CD8-positive, alpha-beta memory T cell (primary cell): Measurements from ENCODE around the gene SKAP2. TPM values are rescaled to one million over a fixed set of nuclear protein-coding genes. Genes with fewer than 3 reads are reported as not detected.

Experiments used
- CTCF ChIA-PET: fragments of 350-600 bp; sonication (Branson Sonifier 250); formaldehyde crosslinking; loops from one replicate; lab custom pipeline; 2021; ENCODE audit warnings: antibody characterized with exemption; lab: Charles Lee
- POLR2A ChIA-PET: fragments of 350-600 bp; sonication (Branson Sonifier 250); formaldehyde crosslinking; loops from one replicate; lab custom pipeline; 2021; ENCODE audit warnings: antibody characterized with exemption; lab: Charles Lee
- DNase-seq, 5 donors: peaks; one replicate each; pipeline versions ENCODE4 v3.0.0 to v3.0.0-alpha.2; 2020 to 2022; ENCODE audit warnings: mixed read lengths in 1 of 5
- H3K27ac ChIP-seq: one replicate; pipeline ENCODE4 v1.7.0; 2013; ENCODE audit warnings: low read depth, mild to moderate bottlenecking, low read length, moderate library complexity
- H3K27me3 ChIP-seq: 2 replicates; pipeline ENCODE4 v1.7.0; 2013; ENCODE audit warnings: low read length, mild to moderate bottlenecking; ENCODE audit not compliant: insufficient read depth, poor library complexity, severe bottlenecking
- H3K36me3 ChIP-seq: 2 replicates; pipeline ENCODE4 v1.7.0; 2013; ENCODE audit warnings: mild to moderate bottlenecking, low read length, moderate library complexity; ENCODE audit not compliant: insufficient read depth
- H3K4me1 ChIP-seq: 2 replicates; pipeline ENCODE4 v1.7.0; 2013; ENCODE audit warnings: mild to moderate bottlenecking, low read length, moderate library complexity; ENCODE audit not compliant: insufficient read depth
- H3K4me3 ChIP-seq: 2 replicates; pipeline ENCODE4 v1.7.0; 2013; ENCODE audit warnings: mild to moderate bottlenecking, low read length
- H3K9me3 ChIP-seq: 2 replicates; pipeline ENCODE4 v1.7.0; 2013; ENCODE audit warnings: mild to moderate bottlenecking, low read length
- H3K27ac Mint-ChIP-seq, 8 donors: one replicate each; pipeline ENCODE4 v1.8.0; 2020 to 2021; ENCODE audit warnings: mixed read lengths in 8 of 8, mild to moderate bottlenecking in 6 of 8, inconsistent platforms in 3 of 8, moderate library complexity in 3 of 8
- H3K27me3 Mint-ChIP-seq, 2 donors: one replicate each; pipeline ENCODE4 v1.8.0; 2020 to 2021; ENCODE audit warnings: mixed read lengths in 2 of 2, mild to moderate bottlenecking in 1 of 2, moderate library complexity in 1 of 2
- H3K36me3 Mint-ChIP-seq, 3 donors: one replicate each; pipeline ENCODE4 v1.8.0; 2020 to 2021; ENCODE audit warnings: mixed read lengths in 3 of 3, inconsistent platforms in 1 of 3, mild to moderate bottlenecking in 1 of 3
- H3K4me1 Mint-ChIP-seq, 3 donors: one replicate each; pipeline ENCODE4 v1.8.0; 2020 to 2021; ENCODE audit warnings: mixed read lengths in 3 of 3, inconsistent platforms in 1 of 3, mild to moderate bottlenecking in 1 of 3
- H3K4me3 Mint-ChIP-seq, 7 donors: one replicate each; pipeline ENCODE4 v1.8.0; 2020 to 2021; ENCODE audit warnings: mixed read lengths in 7 of 7, mild to moderate bottlenecking in 6 of 7, moderate library complexity in 4 of 7, inconsistent platforms in 2 of 7
- H3K9me3 Mint-ChIP-seq, 5 donors: one replicate each; pipeline ENCODE4 v1.8.0; 2020 to 2022; ENCODE audit warnings: mixed read lengths in 5 of 5, mild to moderate bottlenecking in 3 of 5, moderate library complexity in 2 of 5, inconsistent platforms in 1 of 5
- polyA plus RNA-seq: library from polyadenylated mRNA; unstranded; fragments of 300-500 nt; fragmentation: Illumina TruSeq; gene quantifications from one replicate; pipeline ENCODE4 v1.2.3, GENCODE V29; 2021
- total RNA-seq, 2 experiments: library from RNA; stranded (reverse); gene quantifications; one replicate each; pipeline ENCODE4 v1.2.3, GENCODE V29; 2021

Gene SKAP2
- total and polyA plus RNA-seq, 3 experiments from 2014 or later: 11.4 to 55.2 (median 13.2) TPM

- Mint-ChIP-seq H3K9me3 (no peaks in the 10 kb centered on the region), H3K4me1 (peaks cover 7 to 21% (median 15%) of the 10 kb centered on the region in 3 donors), H3K27me3 (peaks cover 3 to 6% of the 10 kb centered on the region in 2 donors), H3K27ac (peak overlapping the region in 1 of 8 donors; percentile 22), H3K4me3 (no peak overlapping the region), H3K36me3 (no peaks in the 10 kb centered on the region)
- ChIA-PET POLR2A (interaction anchor here (0.6 kb wide), 1 partner anchor 26 kb away, joined by 3 read pairs; no protein-coding TSS in a partner anchor), CTCF (interaction anchor here (1.3 to 2.1 kb wide), 6 partner anchors 8 to 772 kb away, joined by 3 to 10 read pairs (median 5); no protein-coding TSS in a partner anchor)
- Histone ChIP-seq H3K36me3 (no peaks in the 10 kb centered on the region), H3K9me3 (no peaks in the 10 kb centered on the region), H3K4me3 (no peak overlapping the region), H3K27me3 (no peaks in the 10 kb centered on the region), H3K4me1 (no peaks in the 10 kb centered on the region), H3K27ac (no peak overlapping the region)
- peak in 4 of 5 donors; percentile 8 to 60 (median 50) for DNase-seq
Observed at GRCh38 chr7:26667514-26668133, 196.8 kb downstream of the SKAP2 start.

- ChIA-PET CTCF (interaction anchor here (0.8 to 1.5 kb wide), 2 partner anchors 18 to 295 kb away, joined by 3 to 4 read pairs; no protein-coding TSS in a partner anchor), POLR2A (no interaction called here)
- Histone ChIP-seq H3K4me1 (no peaks in the 10 kb centered on the region), H3K36me3 (no peaks in the 10 kb centered on the region), H3K27me3 (no peaks in the 10 kb centered on the region), H3K27ac (no peak overlapping the region), H3K9me3 (no peaks in the 10 kb centered on the region), H3K4me3 (peak overlapping the region; percentile 29)
- Mint-ChIP-seq H3K27ac (peak overlapping the region in 4 of 8 donors; percentile 4 to 16 (median 10)), H3K27me3 (peaks cover 0 to 5% of the 10 kb centered on the region in 2 donors), H3K9me3 (no peaks in the 10 kb centered on the region), H3K4me3 (peak overlapping the region in 6 of 7 donors; percentile 37 to 80 (median 66)), H3K36me3 (no peaks in the 10 kb centered on the region), H3K4me1 (peaks cover 7 to 21% (median 15%) of the 10 kb centered on the region in 3 donors)
- DNase-seq: peak in 4 of 5 donors; percentile 3 to 48 (median 30)
Observed at GRCh38 chr7:26664735-26665416, 199.5 kb downstream of the SKAP2 start.

- Mint-ChIP-seq H3K4me1 (peaks cover 7 to 21% (median 15%) of the 10 kb centered on the region in 3 donors), H3K36me3 (no peaks in the 10 kb centered on the region), H3K27ac (no peak overlapping the region), H3K9me3 (no peaks in the 10 kb centered on the region), H3K4me3 (peak overlapping the region in 3 of 7 donors; percentile 23 to 80 (median 68)), H3K27me3 (peaks cover 0 to 5% of the 10 kb centered on the region in 2 donors)
- DNase-seq: no peak
- H3K9me3 ChIP-seq: no peaks in the 10 kb centered on the region
- H3K4me3 ChIP-seq: no peak overlapping the region
- no peaks in the 10 kb centered on the region for H3K36me3 ChIP-seq
- ChIA-PET CTCF (interaction anchor here (0.8 to 1.5 kb wide), 2 partner anchors 19 to 294 kb away, joined by 3 to 4 read pairs; no protein-coding TSS in a partner anchor), POLR2A (no interaction called here)
- no peaks in the 10 kb centered on the region for H3K4me1 ChIP-seq
- H3K27ac ChIP-seq: no peak overlapping the region
- no peaks in the 10 kb centered on the region for H3K27me3 ChIP-seq
Observed at GRCh38 chr7:26664274-26664673, 200.1 kb downstream of the SKAP2 start.

DNA sequence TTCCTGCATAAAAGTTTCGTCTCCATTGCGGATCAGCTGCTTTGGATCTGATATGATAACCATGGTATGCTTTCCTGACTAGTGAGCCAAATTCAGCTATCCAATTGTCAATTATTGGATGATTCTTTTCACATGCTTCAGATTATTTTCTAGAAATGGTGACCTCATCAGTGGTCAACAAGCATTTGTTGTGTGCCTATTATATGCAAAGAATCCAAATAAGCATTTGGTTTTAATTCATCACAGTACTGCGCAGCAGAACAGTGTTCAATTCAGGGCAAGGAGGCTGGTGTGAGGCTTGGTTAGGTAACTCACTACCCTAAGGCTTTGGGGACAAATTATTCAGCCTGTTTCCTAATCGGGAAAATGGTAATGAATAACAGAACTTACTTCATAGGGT lies 200.5 kb downstream of the SKAP2 start:
- Mint-ChIP-seq H3K27me3 (peaks cover 0 to 5% of the 10 kb centered on the region in 2 donors), H3K36me3 (no peaks in the 10 kb centered on the region), H3K4me3 (no peak overlapping the region), H3K9me3 (no peaks in the 10 kb centered on the region), H3K4me1 (peaks cover 7 to 21% (median 15%) of the 10 kb centered on the region in 3 donors), H3K27ac (no peak overlapping the region)
- DNase-seq: no peak
- Histone ChIP-seq H3K4me3 (no peak overlapping the region), H3K9me3 (no peaks in the 10 kb centered on the region), H3K36me3 (no peaks in the 10 kb centered on the region), H3K27ac (no peak overlapping the region), H3K27me3 (no peaks in the 10 kb centered on the region), H3K4me1 (no peaks in the 10 kb centered on the region)
- ChIA-PET POLR2A (no interaction called here), CTCF (interaction anchor here (1.5 kb wide), 1 partner anchor 19 kb away, joined by 4 read pairs; no protein-coding TSS in a partner anchor)

DNA sequence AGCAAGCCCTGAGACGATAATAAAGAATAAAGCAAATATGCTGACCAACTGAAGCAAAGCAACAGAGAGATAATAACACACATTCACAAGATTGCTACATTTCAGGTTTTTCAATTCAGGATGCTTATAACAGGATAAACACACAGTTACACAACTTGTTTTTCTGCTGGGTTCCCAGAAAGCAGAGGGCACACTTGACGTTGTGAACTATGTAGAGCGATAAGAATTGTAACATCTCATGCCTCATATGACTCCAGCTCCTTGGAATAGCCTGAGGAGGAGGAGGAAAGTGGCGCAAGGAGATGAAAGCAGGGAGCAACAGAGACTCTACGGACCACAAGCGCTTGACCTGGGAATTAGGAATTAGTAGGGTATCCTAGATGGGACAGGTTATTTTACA lies 201.7 kb downstream of the SKAP2 start:
- POLR2A ChIA-PET: no interaction called here
- H3K27ac Mint-ChIP-seq: no peak overlapping the region
- H3K4me3 Mint-ChIP-seq: no peak overlapping the region
- H3K27me3 ChIP-seq: no peaks in the 10 kb centered on the region
- CTCF ChIA-PET: no interaction called here
- H3K4me1 Mint-ChIP-seq: peaks cover 7 to 20% (median 14%) of the 10 kb centered on the region in 3 donors
- H3K4me1 ChIP-seq: no peaks in the 10 kb centered on the region
- no peaks in the 10 kb centered on the region for H3K36me3 Mint-ChIP-seq
- H3K27me3 Mint-ChIP-seq: peaks cover 3 to 5% of the 10 kb centered on the region in 2 donors
- H3K9me3 ChIP-seq: no peaks in the 10 kb centered on the region
- H3K36me3 ChIP-seq: no peaks in the 10 kb centered on the region
- no peak overlapping the region for H3K27ac ChIP-seq
- no peak for DNase-seq
- no peak overlapping the region for H3K4me3 ChIP-seq
- H3K9me3 Mint-ChIP-seq: no peaks in the 10 kb centered on the region

- Histone ChIP-seq H3K4me3 (no peak overlapping the region), H3K27me3 (no peaks in the 10 kb centered on the region), H3K9me3 (no peaks in the 10 kb centered on the region), H3K4me1 (no peaks in the 10 kb centered on the region), H3K27ac (no peak overlapping the region), H3K36me3 (no peaks in the 10 kb centered on the region)
- POLR2A ChIA-PET: no interaction called here
- peaks cover 5 to 14% of the 10 kb centered on the region in 2 donors for H3K27me3 Mint-ChIP-seq
- no peak overlapping the region for H3K27ac Mint-ChIP-seq
- H3K4me1 Mint-ChIP-seq: no peaks in the 10 kb centered on the region
- H3K36me3 Mint-ChIP-seq: no peaks in the 10 kb centered on the region
- no peaks in the 10 kb centered on the region for H3K9me3 Mint-ChIP-seq
- no peak overlapping the region for H3K4me3 Mint-ChIP-seq
- CTCF ChIA-PET: interaction anchor here (1.0 to 1.6 kb wide), 2 partner anchors 9 to 767 kb away, joined by 3 to 6 read pairs; no protein-coding TSS in a partner anchor
- DNase-seq: no peak
Observed at GRCh38 chr7:26659121-26659520, 205.3 kb downstream of the SKAP2 start.

GRCh38 chr7:26658389-26659084 lies 205.9 kb downstream of the SKAP2 start:
- H3K27me3 Mint-ChIP-seq: peaks cover 7 to 14% of the 10 kb centered on the region in 2 donors

More at GRCh38 chr7:26658389-26659084, 205.9 kb downstream of the SKAP2 start:
- DNase-seq: no peak
- H3K9me3 Mint-ChIP-seq: no peaks in the 10 kb centered on the region
- H3K36me3 ChIP-seq: no peaks in the 10 kb centered on the region
- no peaks in the 10 kb centered on the region for H3K27me3 ChIP-seq
- no peak overlapping the region for H3K4me3 ChIP-seq
- no peak overlapping the region for H3K4me3 Mint-ChIP-seq
- H3K4me1 ChIP-seq: no peaks in the 10 kb centered on the region
- ChIA-PET POLR2A (no interaction called here), CTCF (interaction anchor here (0.6 to 1.0 kb wide), 2 partner anchors 9 to 293 kb away, joined by 3 read pairs; no protein-coding TSS in a partner anchor)
- no peaks in the 10 kb centered on the region for H3K4me1 Mint-ChIP-seq
- no peak overlapping the region for H3K27ac Mint-ChIP-seq
- no peak overlapping the region for H3K27ac ChIP-seq
- H3K36me3 Mint-ChIP-seq: no peaks in the 10 kb centered on the region
- no peaks in the 10 kb centered on the region for H3K9me3 ChIP-seq
